GM21737 (cell line): ENCODE data around the gene RNF25.

ENCODE experiments used
- ATAC-seq: cut with Tn5 transposase; IDR thresholded peaks from one replicate; pipeline ENCODE4 v1.9.1; 2021; ENCODE audit warnings: mild to moderate bottlenecking, moderate library complexity; ENCODE audit not compliant: unreplicated experiment

RNF25 gene

DNA sequence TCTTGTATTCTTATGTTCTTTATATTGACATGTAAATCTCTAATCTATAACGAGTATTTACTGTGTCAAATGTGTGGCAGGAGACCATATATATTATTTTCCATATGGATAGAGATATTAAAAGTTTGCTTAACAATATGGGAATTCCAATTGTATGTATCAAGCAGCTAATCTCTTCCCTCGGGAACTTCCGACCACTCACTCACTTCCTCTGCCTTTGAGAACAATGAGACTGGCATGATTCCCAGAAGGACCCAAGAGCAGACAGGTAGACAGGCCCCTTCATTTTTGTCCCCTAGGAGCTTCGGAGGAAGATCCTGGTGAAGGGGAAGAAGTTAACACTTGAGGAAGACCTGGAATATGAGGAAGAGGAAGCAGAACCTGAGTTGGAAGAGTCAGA lies 40.0 kb downstream of the RNF25 start:
- ATAC-seq = no peak

- no peak for ATAC-seq
These were observed 43.9 kb downstream of the RNF25 start for GRCh38 chr2:218627939-218628338.

DNA sequence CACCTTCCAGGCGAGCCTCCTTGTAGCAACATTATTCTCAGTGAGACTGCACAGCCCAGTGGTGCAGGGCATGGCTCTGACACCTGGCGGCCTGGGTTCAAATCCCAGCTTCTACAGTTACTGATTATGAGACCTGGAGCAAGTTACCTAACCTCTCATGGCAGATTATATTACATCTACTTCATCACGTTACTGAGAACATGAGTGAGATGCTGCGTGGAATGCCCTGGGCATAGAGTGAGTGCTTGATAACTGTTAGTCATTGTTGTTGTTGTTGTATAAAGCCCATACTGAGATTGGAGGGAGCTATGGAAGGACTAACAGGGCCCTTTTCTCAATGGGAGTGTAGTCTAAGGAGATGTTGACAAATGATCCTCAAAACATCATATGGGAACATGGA lies 45.4 kb downstream of the RNF25 start:
- ATAC-seq = no peak

DNA sequence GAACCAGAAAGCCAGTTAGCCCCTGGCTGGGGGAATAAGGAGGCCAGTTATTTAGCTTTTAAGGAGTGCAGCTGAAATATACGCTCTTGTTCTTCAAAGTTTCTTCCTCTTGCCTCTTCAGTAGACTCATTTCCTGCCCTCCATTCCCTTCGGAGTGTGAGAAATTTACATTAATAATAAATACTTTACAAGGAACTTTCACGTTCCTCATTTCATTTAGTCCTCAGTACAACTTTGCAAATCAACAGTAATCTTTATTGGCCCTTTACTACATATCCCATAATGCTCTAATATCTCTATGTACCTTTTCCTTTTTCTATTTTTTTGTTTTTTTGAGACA lies 48.5 kb downstream of the RNF25 start:
- ATAC-seq = no peak

DNA sequence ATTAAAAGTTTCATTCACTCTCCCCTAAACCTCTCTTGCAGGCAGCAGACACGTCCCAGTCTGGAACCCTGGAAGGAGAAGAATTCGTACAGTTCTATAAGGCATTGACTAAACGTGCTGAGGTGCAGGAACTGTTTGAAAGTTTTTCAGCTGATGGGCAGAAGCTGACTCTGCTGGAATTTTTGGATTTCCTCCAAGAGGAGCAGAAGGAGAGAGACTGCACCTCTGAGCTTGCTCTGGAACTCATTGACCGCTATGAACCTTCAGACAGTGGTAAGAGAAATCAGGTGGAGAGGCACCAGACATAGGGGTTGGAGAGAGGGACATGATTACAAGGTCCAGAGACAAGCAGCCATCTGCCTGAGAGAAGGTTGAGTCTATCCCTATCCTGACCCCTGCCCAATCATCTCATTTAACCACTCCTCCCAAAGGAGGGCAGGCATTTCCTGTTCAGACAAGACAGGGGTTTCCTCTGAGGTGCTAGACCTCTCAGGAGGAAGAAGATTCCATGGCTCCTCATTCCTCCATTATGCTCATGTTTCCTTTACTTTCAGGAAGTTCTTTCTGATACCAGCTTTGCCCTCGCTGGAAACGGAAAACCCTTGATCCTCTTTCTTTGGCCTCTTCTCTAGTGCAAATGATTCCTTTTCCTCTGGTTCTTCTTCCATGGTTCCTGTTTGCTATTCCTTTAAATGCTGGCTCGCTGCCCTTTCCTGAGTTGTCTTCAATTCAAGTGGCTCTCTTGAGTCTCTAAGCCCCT lies 49.0 kb downstream of the RNF25 start:
- no peak for ATAC-seq

DNA sequence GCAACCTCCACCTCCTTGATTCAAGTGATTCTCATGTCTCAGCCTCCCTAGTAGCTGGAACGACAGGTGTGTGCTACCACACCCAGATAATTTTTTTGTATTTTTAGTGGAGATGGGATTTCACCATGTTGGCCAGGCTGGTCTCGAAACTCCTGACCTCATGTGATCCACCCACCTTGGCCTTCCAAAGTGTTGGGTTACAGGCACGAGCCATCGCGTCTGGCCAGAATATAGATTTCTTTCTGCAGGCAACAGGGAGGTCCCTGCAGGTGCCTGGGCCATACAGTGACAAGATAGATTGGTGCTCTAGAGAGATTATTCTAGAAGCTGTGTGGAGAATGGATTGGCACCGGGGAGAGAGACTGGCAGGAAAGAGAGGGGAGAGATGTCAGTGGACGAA lies 50.8 kb downstream of the RNF25 start:
- no peak for ATAC-seq

- no peak for ATAC-seq
These were observed 53.5 kb downstream of the RNF25 start for GRCh38 chr2:218618102-218618860.

GRCh38 chr2:218615868-218616315 lies 55.9 kb downstream of the RNF25 start:
- ATAC-seq = no peak
